Adrenal gland (tissue), 12 donors: ENCODE data around the gene GALNT9. TPM values are rescaled to one million over a fixed set of nuclear protein-coding genes. Genes with fewer than 3 reads are reported as not detected.
A peak's percentile ranks its signal among the peaks of the same experiment; 100 is the strongest.

Source experiments
- DNase-seq, 7 donors: peaks; one replicate each; pipeline ENCODE4 v3.0.0-alpha.2; 2019 to 2020
- H3K27ac ChIP-seq, 5 donors: fragments of 200-600 bp; sonication (generic) in 4 of 5; 1 replicate in 3 of 5; 2 replicates in 2 of 5; pipeline versions ENCODE4 v1.5.1 to v1.8.0; 2016 to 2020; ENCODE audit warnings: mild to moderate bottlenecking in 1 of 5
- H3K27me3 ChIP-seq: fragments of 200-600 bp; 2 replicates; pipeline ENCODE4 v1.8.0; 2021
- H3K36me3 ChIP-seq, 2 donors: fragments of 200-600 bp; replicated peaks in 1 of 2; 1 replicate in 1 of 2; 2 replicates in 1 of 2; pipeline versions ENCODE4 v1.5.1 to v1.8.0; 2018 to 2022
- H3K4me1 ChIP-seq, 2 donors: fragments of 200-600 bp; replicated peaks in 1 of 2; 1 replicate in 1 of 2; 2 replicates in 1 of 2; pipeline versions ENCODE4 v1.5.1 to v1.8.0; 2018 to 2021
- H3K4me3 ChIP-seq, 4 donors: fragments of 200-600 bp; sonication (generic) in 3 of 4; one replicate each; pipeline ENCODE4 v1.5.1; 2016 to 2018
- H3K9me3 ChIP-seq, 3 donors: fragments of 200-600 bp; sonication (generic) in 1 of 3; replicated peaks in 1 of 3; 1 replicate in 2 of 3; 2 replicates in 1 of 3; pipeline versions ENCODE4 v1.5.1 to v1.8.0; 2016 to 2021
- CTCF ChIP-seq, 6 experiments: fragments of 450-650 bp in 4 of 6; fragments of 200-600 bp in 2 of 6; sonication (generic) in 1 of 6; IDR thresholded peaks; 1 replicate in 5 of 6; 2 replicates in 1 of 6; pipeline versions ENCODE4 v1.5.1 to v1.8.0; 2016 to 2021; ENCODE audit warnings: antibody characterized with exemption in 6 of 6, mild to moderate bottlenecking in 2 of 6, moderate library complexity in 1 of 6
- POLR2A ChIP-seq, 2 donors: fragments of 450-650 bp; IDR thresholded peaks; one replicate each; pipeline ENCODE4 v1.6.1; 2017; ENCODE audit warnings: antibody characterized with exemption in 2 of 2, mild to moderate bottlenecking in 2 of 2, moderate library complexity in 1 of 2
- WGBS, 4 donors: extraction: QIAGEN DNeasy Blood & Tissue Kit in 2 of 4; methylation state at CpG; one replicate each; pipeline versions ENCODE4 v1.1.5 to v1.1.7; 2013 to 2017; 5-methylcytosine and 5-hydroxymethylcytosine counted together
- intact Hi-C, 2 donors: fragments of 100-400 bp; cut with DNase I; formaldehyde crosslinking; loops; one replicate each; pipeline versions ENCODE4 v1.14.1 to v1.15.0; 2022 to 2023
- polyA plus RNA-seq, 3 donors: library from polyadenylated mRNA; stranded (reverse); fragments of 200-250 nt in 2 of 3; fragments of 350-450 nt in 1 of 3; fragmentation: Illumina TruSeq in 1 of 3; extraction: RNeasy Lipid Tissue Mini Kit (QIAGEN cat#74804) in 1 of 3; gene quantifications; one replicate each; pipeline ENCODE4 v1.2.3, GENCODE V29; 2013 to 2014
- total RNA-seq, 9 donors: library from RNA; depleted of rRNA in 4 of 9; stranded (reverse); fragments of >200 nt in 4 of 9; fragments of 120-200 nt in 1 of 9; fragmentation: NEBNext Ultra II Directional in 1 of 9; extraction: Animal tissue kit (Norgen Biotek cat#: 25700) in 1 of 9; gene quantifications; one replicate each; pipeline versions ENCODE4 v1.1.0 to v1.2.4, GENCODE V29; 2013 to 2023
- donor health status: healthy with polysubstance abuse.
- donor health status: Bipolar disorder and iron deficiency.
- donor health status: DM: yes; HTN: yes; CAD: no.
- donor health status: DM: no; HTN: no; CAD: no.
- donor health status: DM: no; HTN: no; CAD: no.
- donor health status: DM: yes; HTN: yes; CAD: no.

The GALNT9 gene
- total and polyA plus RNA-seq, 12 donors, result 0.44 to 7.8 (median 1.2) TPM; not detected in 1

GRCh38 chr12:132154341-132154761, 175.0 kb downstream of the GALNT9 start:
- H3K4me1 ChIP-seq, result peaks cover 0 to 4% of the 10 kb centered on the region in 2 donors
- H3K36me3 ChIP-seq, result peaks cover 0 to 7% of the 10 kb centered on the region in 2 donors
- no peak overlapping the region for H3K4me3 ChIP-seq
- H3K9me3 ChIP-seq, result no peaks in the 10 kb centered on the region
- WGBS, 4 donors, result 59 to 81% (median 72%) methylated on average over 9 to 21 of the region's 21 CpGs
- H3K27ac ChIP-seq, result no peak overlapping the region
- H3K27me3 ChIP-seq, result no peaks in the 10 kb centered on the region
- no peak for TF ChIP-seq CTCF (IDR thresholded peaks at IDR 0.05)
- TF ChIP-seq POLR2A (IDR thresholded peaks at IDR 0.05), result no peak
- DNase-seq, result no peak
- intact Hi-C loops, result loop anchor here in 1 of 2 donors (10.0 kb wide), 2 partner anchors 60 to 460 kb away; partner anchors contain the start of genes LRCOL1 and P2RX2

- Histone ChIP-seq H3K27me3 (no peaks in the 10 kb centered on the region), H3K9me3 (no peaks in the 10 kb centered on the region), H3K4me1 (peaks cover 0 to 4% of the 10 kb centered on the region in 2 donors), H3K4me3 (no peak overlapping the region), H3K36me3 (peaks cover 0 to 7% of the 10 kb centered on the region in 2 donors), H3K27ac (no peak overlapping the region)
- peak; percentile 80 to 94 (median 88) for TF ChIP-seq CTCF (IDR thresholded peaks at IDR 0.05)
- no peak for TF ChIP-seq POLR2A (IDR thresholded peaks at IDR 0.05)
- 28 to 47% (median 36%) methylated on average over 13 to 41 of the region's 41 CpGs for WGBS, 4 donors
- peak; percentile 52 to 82 (median 70) for DNase-seq
- intact Hi-C loops, result loop anchor here in 1 of 2 donors (10.0 kb wide), 2 partner anchors 61 to 461 kb away; partner anchors contain the start of genes LRCOL1 and P2RX2
These were observed 175.7 kb downstream of the GALNT9 start for GRCh38 chr12:132153501-132154340.

GRCh38 chr12:132152953-132153352, 176.4 kb downstream of the GALNT9 start:
- H3K36me3 ChIP-seq, result peaks cover 0 to 11% of the 10 kb centered on the region in 2 donors
- no peak overlapping the region for H3K4me3 ChIP-seq
- TF ChIP-seq CTCF (IDR thresholded peaks at IDR 0.05), result no peak
- no peak for TF ChIP-seq POLR2A (IDR thresholded peaks at IDR 0.05)
- no peak overlapping the region for H3K27ac ChIP-seq
- WGBS, 4 donors, result 90 to 92% (median 91%) methylated on average over 20 of the region's 20 CpGs
- H3K4me1 ChIP-seq, result peaks cover 0 to 4% of the 10 kb centered on the region in 2 donors
- H3K27me3 ChIP-seq, result no peaks in the 10 kb centered on the region
- peak in 2 of 7 donors; percentile 6 to 10 for DNase-seq
- H3K9me3 ChIP-seq, result no peaks in the 10 kb centered on the region
- intact Hi-C loops, result loop anchor here in 1 of 2 donors (10.0 kb wide), 2 partner anchors 62 to 462 kb away; partner anchors contain the start of genes LRCOL1 and P2RX2

GRCh38 chr12:132152411-132152821, 177.0 kb downstream of the GALNT9 start:
- H3K9me3 ChIP-seq, result no peaks in the 10 kb centered on the region
- no peak overlapping the region for H3K4me3 ChIP-seq
- WGBS, 4 donors, result 71 to 95% (median 90%) methylated on average over 3 to 9 of the region's 9 CpGs
- peaks cover 0 to 16% of the 10 kb centered on the region in 2 donors for H3K36me3 ChIP-seq
- no peaks in the 10 kb centered on the region for H3K27me3 ChIP-seq
- TF ChIP-seq CTCF (IDR thresholded peaks at IDR 0.05) (no peak), POLR2A (IDR thresholded peaks at IDR 0.05) (no peak)
- no peak overlapping the region for H3K27ac ChIP-seq
- intact Hi-C loops, result loop anchor here in 1 of 2 donors (10.0 kb wide), 2 partner anchors 62 to 462 kb away; partner anchors contain the start of genes LRCOL1 and P2RX2
- peak in 2 of 7 donors; percentile 4 to 8 for DNase-seq
- peaks cover 0 to 4% of the 10 kb centered on the region in 2 donors for H3K4me1 ChIP-seq
